ENCODE measurements around the gene EPDR1.

DNA sequence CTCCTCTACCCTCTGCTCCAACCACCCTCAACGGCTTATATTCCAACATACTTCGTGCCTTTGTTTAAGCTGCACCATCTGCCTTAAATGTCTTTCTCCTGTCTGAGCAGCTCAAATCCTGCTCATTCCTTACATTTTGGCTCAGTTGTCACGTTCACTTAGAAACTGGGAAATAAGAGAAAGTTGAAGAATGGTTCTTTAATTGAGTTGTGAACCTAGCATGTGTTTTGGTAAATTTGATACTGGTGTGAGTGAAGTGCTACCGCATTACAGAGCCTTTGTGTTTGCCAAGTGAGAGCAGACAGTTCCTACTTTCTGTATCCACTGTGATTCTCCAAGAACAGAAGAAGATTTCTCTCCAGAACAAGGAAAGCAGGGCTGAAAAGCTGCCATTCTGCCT lies 54.3 kb downstream of the EPDR1 start:
- TF ChIP-seq POLR2A (IDR thresholded peaks at IDR 0.05), result no peak
- TF ChIP-seq, protein P1, sequence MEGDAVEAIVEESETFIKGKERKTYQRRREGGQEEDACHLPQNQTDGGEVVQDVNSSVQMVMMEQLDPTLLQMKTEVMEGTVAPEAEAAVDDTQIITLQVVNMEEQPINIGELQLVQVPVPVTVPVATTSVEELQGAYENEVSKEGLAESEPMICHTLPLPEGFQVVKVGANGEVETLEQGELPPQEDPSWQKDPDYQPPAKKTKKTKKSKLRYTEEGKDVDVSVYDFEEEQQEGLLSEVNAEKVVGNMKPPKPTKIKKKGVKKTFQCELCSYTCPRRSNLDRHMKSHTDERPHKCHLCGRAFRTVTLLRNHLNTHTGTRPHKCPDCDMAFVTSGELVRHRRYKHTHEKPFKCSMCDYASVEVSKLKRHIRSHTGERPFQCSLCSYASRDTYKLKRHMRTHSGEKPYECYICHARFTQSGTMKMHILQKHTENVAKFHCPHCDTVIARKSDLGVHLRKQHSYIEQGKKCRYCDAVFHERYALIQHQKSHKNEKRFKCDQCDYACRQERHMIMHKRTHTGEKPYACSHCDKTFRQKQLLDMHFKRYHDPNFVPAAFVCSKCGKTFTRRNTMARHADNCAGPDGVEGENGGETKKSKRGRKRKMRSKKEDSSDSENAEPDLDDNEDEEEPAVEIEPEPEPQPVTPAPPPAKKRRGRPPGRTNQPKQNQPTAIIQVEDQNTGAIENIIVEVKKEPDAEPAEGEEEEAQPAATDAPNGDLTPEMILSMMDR (IDR thresholded peaks at IDR 0.05), result no peak
- TF ChIP-seq POLR2AphosphoS5 (IDR thresholded peaks at IDR 0.05), result no peak
